ENCODE results near the gene MAPK1IP1L. TPM values are rescaled to one million over a fixed set of nuclear protein-coding genes. Genes with fewer than 3 reads are reported as not detected.

The MAPK1IP1L gene
- total RNA-seq, 4 donors from 2014 or later: 49.9 to 91.4 (median 68.0) TPM

GRCh38 chr14:55066223-55066622 is 14.8 kb downstream of the MAPK1IP1L start:
- Histone ChIP-seq H3K4me3 (no peak overlapping the region), H3K9me3 (no peaks in the 10 kb centered on the region), H3K27ac (no peak overlapping the region), H3K27me3 (no peaks in the 10 kb centered on the region), H3K4me1 (peaks cover 7 to 16% of the 10 kb centered on the region in 2 donors), H3K36me3 (peaks cover 0 to 39% of the 10 kb centered on the region in 2 donors)
- ATAC-seq: no peak
- TF ChIP-seq CTCF (IDR thresholded peaks at IDR 0.05 in 4 of 5, conservative IDR thresholded peaks at IDR 0.05 in 1 of 5) (no peak), POLR2A (IDR thresholded peaks at IDR 0.05) (no peak)
- in situ Hi-C loops (cut with MboI; ENCODE audit: low sequenced_read_pairs in 4 of 4) (no loop called here), intact Hi-C loops (cut with DNase I; ENCODE audit: low total_unique reads) (no loop called here)
- DNase-seq: no peak

GRCh38 chr14:55070981-55071411 is 19.5 kb downstream of the MAPK1IP1L start:
- in situ Hi-C loops (cut with MboI; ENCODE audit: low sequenced_read_pairs in 4 of 4) (no loop called here), intact Hi-C loops (cut with DNase I; ENCODE audit: low total_unique reads) (no loop called here)
- ATAC-seq: no peak

GRCh38 chr14:55071870-55072640 is 20.6 kb downstream of the MAPK1IP1L start:
- TF ChIP-seq CTCF (IDR thresholded peaks at IDR 0.05 in 4 of 5, conservative IDR thresholded peaks at IDR 0.05 in 1 of 5) (no peak), POLR2A (IDR thresholded peaks at IDR 0.05) (no peak)
- Histone ChIP-seq H3K4me1 (peaks cover 12 to 13% of the 10 kb centered on the region in 2 donors), H3K9me3 (no peaks in the 10 kb centered on the region), H3K27ac (peak overlapping the region in 3 of 4 donors; percentile 30 to 52 (median 42)), H3K4me3 (peak overlapping the region in 2 of 4 donors; percentile 4 to 8), H3K36me3 (no peaks in the 10 kb centered on the region), H3K27me3 (no peaks in the 10 kb centered on the region)
- intact Hi-C loops (cut with DNase I; ENCODE audit: low total_unique reads) (no loop called here), in situ Hi-C loops (cut with MboI; ENCODE audit: low sequenced_read_pairs in 4 of 4) (no loop called here)
- peak; percentile 58 to 66 for ATAC-seq
- peak in 1 of 2 donors; percentile 23 for DNase-seq

More at GRCh38 chr14:55070981-55071411, 19.5 kb downstream of the MAPK1IP1L start:
- Histone ChIP-seq H3K4me1 (peaks cover 12 to 13% of the 10 kb centered on the region in 2 donors), H3K27ac (no peak overlapping the region), H3K4me3 (no peak overlapping the region), H3K9me3 (no peaks in the 10 kb centered on the region), H3K36me3 (peaks cover 0 to 8% of the 10 kb centered on the region in 2 donors), H3K27me3 (no peaks in the 10 kb centered on the region)
- DNase-seq: no peak
- no peak for TF ChIP-seq POLR2A (IDR thresholded peaks at IDR 0.05)
- no peak for TF ChIP-seq CTCF (IDR thresholded peaks at IDR 0.05 in 4 of 5, conservative IDR thresholded peaks at IDR 0.05 in 1 of 5)

- H3K27me3 ChIP-seq: no peaks in the 10 kb centered on the region
- no peak overlapping the region for H3K4me3 ChIP-seq
- DNase-seq (no peak), ATAC-seq (no peak)
- in situ Hi-C loops (cut with MboI; ENCODE audit: low sequenced_read_pairs in 4 of 4) (no loop called here), intact Hi-C loops (cut with DNase I; ENCODE audit: low total_unique reads) (no loop called here)
- no peaks in the 10 kb centered on the region for H3K9me3 ChIP-seq
- H3K4me1 ChIP-seq: peaks cover 12 to 13% of the 10 kb centered on the region in 2 donors
- no peak overlapping the region for H3K27ac ChIP-seq
- no peaks in the 10 kb centered on the region for H3K36me3 ChIP-seq
- TF ChIP-seq CTCF (IDR thresholded peaks at IDR 0.05 in 4 of 5, conservative IDR thresholded peaks at IDR 0.05 in 1 of 5): no peak
- no peak for TF ChIP-seq POLR2A (IDR thresholded peaks at IDR 0.05)
Measured at GRCh38 chr14:55073856-55074255, 22.4 kb downstream of the MAPK1IP1L start.

Measured in gastrocnemius medialis (tissue), 4 donors.